K562 (cell line): ENCODE measurements around the gene FSTL4. TPM values are rescaled to one million over a fixed set of nuclear protein-coding genes. Genes with fewer than 3 reads are reported as not detected.

Experiments used
- ATAC-seq: fragments of 200-7000 bp; cut with Tn5 transposase; 3 replicates; pipeline ENCODE4 v1.9.1; 2020; ENCODE audit warnings: moderate library complexity
- BruUV-seq: library from RNA; stranded (reverse); fragments of 400-500 nt; replicated peaks from 2 replicates; lab custom pipeline; 2021; lab: Mats Ljungman, UMichigan
- CTCF ChIA-PET: fragments of 300-600 bp; formaldehyde crosslinking; extraction: SDS; loops from one replicate; lab custom pipeline; 2021; ENCODE audit warnings: low intra/inter-chr PET ratio; lab: Yijun Ruan, JAX
- POLR2A ChIA-PET: fragments of 300-600, 350-650 bp; sonication (Branson Sonifier 250); formaldehyde crosslinking; extraction: SDS; loops from one replicate; lab custom pipeline; 2021; ENCODE audit warnings: antibody characterized with exemption, inconsistent platforms; lab: Yijun Ruan, JAX
- DNase-seq, 4 experiments: peaks; one replicate each; pipeline versions ENCODE4 v3.0.0 to v3.0.0-alpha.2; 2011 to 2018; ENCODE audit warnings: low spot score in 3 of 4, mixed read lengths in 3 of 4; ENCODE audit errors: extremely low read depth in 1 of 4
- FAIRE-seq: peaks from 2 replicates; lab custom pipeline; 2011; peaks lifted over from hg19 to GRCh38; lab: Jason Lieb, UNC
- H2AFZ ChIP-seq: 2 replicates; pipeline ENCODE4 v1.6.0; 2011; ENCODE audit warnings: low read depth, low read length, control low read depth, inconsistent platforms
- H3K27ac ChIP-seq: fragments of 200-600 bp; 3 replicates; pipeline ENCODE4 v1.8.0; 2011; ENCODE audit warnings: low read depth, mild to moderate bottlenecking, control low read depth, inconsistent platforms, low read length, moderate library complexity, mixed read lengths; ENCODE audit errors: extremely low read depth
- H3K27me3 ChIP-seq, 2 experiments: fragments of 300-600 bp in 1 of 2; 2 replicates in 1 of 2; 3 replicates in 1 of 2; pipeline versions ENCODE4 v1.6.0 to v1.8.0; 2011; ENCODE audit warnings: inconsistent platforms in 2 of 2, low read length in 2 of 2, mild to moderate bottlenecking in 1 of 2, mixed read lengths in 1 of 2, moderate library complexity in 1 of 2; ENCODE audit not compliant: control insufficient read depth in 2 of 2, insufficient read depth in 2 of 2
- H3K36me3 ChIP-seq: fragments of 300-600 bp; 3 replicates; pipeline ENCODE4 v1.8.0; 2011; ENCODE audit warnings: mild to moderate bottlenecking, low read length, inconsistent platforms; ENCODE audit not compliant: control insufficient read depth, insufficient read depth
- H3K4me1 ChIP-seq, 2 experiments: fragments of 200-600 bp in 1 of 2; replicated peaks in 1 of 2; 2 replicates in 1 of 2; 3 replicates in 1 of 2; pipeline versions ENCODE4 v1.5.1 to v1.8.0; 2011; ENCODE audit warnings: inconsistent platforms in 2 of 2, low read length in 2 of 2, mild to moderate bottlenecking in 1 of 2, mixed read lengths in 1 of 2, moderate library complexity in 1 of 2; ENCODE audit not compliant: control insufficient read depth in 2 of 2, insufficient read depth in 2 of 2
- H3K4me2 ChIP-seq: 2 replicates; pipeline ENCODE4 v1.6.1; 2011; ENCODE audit warnings: low read length, control low read depth, inconsistent platforms, mixed read lengths; ENCODE audit not compliant: insufficient read depth
- H3K4me3 ChIP-seq: fragments of 200-600 bp; sonication (generic), shearing (Covaris generic); 2 replicates; pipeline ENCODE4 v1.5.1; 2016; ENCODE audit warnings: control low read depth, inconsistent platforms
- H3K79me2 ChIP-seq: fragments of 200-600 bp; 3 replicates; pipeline ENCODE4 v1.8.0; 2011; ENCODE audit warnings: low read length, inconsistent platforms; ENCODE audit not compliant: control insufficient read depth, insufficient read depth
- H3K9ac ChIP-seq, 2 experiments: 2 replicates each; pipeline versions ENCODE4 v1.6.0 to v1.6.1; 2011; ENCODE audit warnings: low read depth in 2 of 2, low read length in 2 of 2, control low read depth in 1 of 2, inconsistent platforms in 1 of 2, mild to moderate bottlenecking in 1 of 2, mixed read lengths in 1 of 2; ENCODE audit not compliant: insufficient read depth in 1 of 2
- H3K9me1 ChIP-seq: one replicate; pipeline ENCODE4 v1.6.0; 2011; ENCODE audit warnings: inconsistent platforms, mild to moderate bottlenecking, low read length, moderate library complexity; ENCODE audit not compliant: control insufficient read depth, insufficient read depth
- H3K9me3 ChIP-seq: replicated peaks from 2 replicates; pipeline ENCODE4 v1.5.1; 2011; ENCODE audit warnings: low read depth, low read length, inconsistent platforms; ENCODE audit not compliant: control insufficient read depth, insufficient read depth
- H4K20me1 ChIP-seq: replicated peaks from 2 replicates; pipeline ENCODE4 v1.6.1; 2011; ENCODE audit warnings: low read length, inconsistent platforms, mixed read lengths; ENCODE audit not compliant: control insufficient read depth, insufficient read depth
- ARID1B ChIP-seq: fragments of 450-650 bp; IDR thresholded peaks from 2 replicates; pipeline ENCODE4 v1.6.1; 2016; ENCODE audit warnings: antibody characterized with exemption, mild to moderate bottlenecking, inconsistent platforms
- HCFC1 ChIP-seq: IDR thresholded peaks from 2 replicates; pipeline ENCODE4 v1.6.1; 2012; ENCODE audit warnings: low read depth, low read length, improper control_type of control experiment
- TFE3 ChIP-seq: fragments of 450-650 bp; formaldehyde crosslinking; IDR thresholded peaks from 2 replicates; pipeline ENCODE4 v1.4.0; 2020; ENCODE audit warnings: mild to moderate bottlenecking, mixed read lengths
- ZEB2 ChIP-seq: fragments of 450-650 bp; IDR thresholded peaks from 2 replicates; pipeline ENCODE4 v1.6.1; 2016
- WGBS: fragments of 100-300 bp; shearing (Covaris generic); methylation state at CpG from one replicate; pipeline ENCODE4 v1.1.6; 2016; ENCODE audit warnings: low coverage, mixed read lengths; ENCODE audit not compliant: insufficient coverage; ENCODE audit errors: missing lambda C conversion rate; 5-methylcytosine and 5-hydroxymethylcytosine counted together
- in situ Hi-C: fragments of 300-500 bp; cut with MboI; formaldehyde crosslinking; loops from 4 replicates; pipeline ENCODE4 v1.15.0; 2018; ENCODE audit warnings: inconsistent platforms, mixed read lengths
- intact Hi-C: fragments of 100-400 bp; cut with micrococcal nuclease; formaldehyde crosslinking; loops from 2 replicates; pipeline ENCODE4 v1.14.2; 2022
- polyA plus RNA-seq, 8 experiments: library from polyadenylated mRNA; depleted of rRNA in 4 of 8; stranded (reverse) in 5 of 8; unstranded in 3 of 8; fragments of >200 nt; fragmentation: Nextera tagmentation in 2 of 8; fragmentation: Illumina TruSeq in 1 of 8; extraction: Ambion mirVana in 2 of 8; extraction: Trizol in 1 of 8; gene quantifications; 2 replicates each; pipeline versions ENCODE4 v1.2.1 to v1.2.3, GENCODE V29; 2011 to 2014; ENCODE audit warnings: inconsistent platforms in 1 of 8, missing spikeins in 1 of 8
- total RNA-seq, 7 experiments: library from RNA; depleted of rRNA in 6 of 7; stranded (reverse); fragments of >200 nt in 6 of 7; fragmentation: Illumina TruSeq in 2 of 7; extraction: Trizol in 2 of 7; gene quantifications; 2 replicates each; pipeline versions ENCODE4 v1.2.1 to v1.2.3, GENCODE V29; 2011 to 2021; ENCODE audit warnings: low replicate concordance in 1 of 7

The FSTL4 gene
- total and polyA plus RNA-seq, 9 of the 15 experiments (the other 6 are each of a cell fraction or from before 2014, with no cell fraction given): 0.08 to 0.18 (median 0.10) TPM; not detected in 5

GRCh38 chr5:133373121-133373870 is 239.0 kb downstream of the FSTL4 start:
- peaks cover 0 to 37% of the 10 kb centered on the region in 2 experiments; a peak in 2 of 5 replicates for H3K27me3 ChIP-seq
- DNase-seq (no peak), ATAC-seq (no peak)
- no peaks in the 10 kb centered on the region for H4K20me1 ChIP-seq
- no peaks in the 10 kb centered on the region for H3K9me1 ChIP-seq
- H3K79me2 ChIP-seq: no peaks in the 10 kb centered on the region
- no peaks in the 10 kb centered on the region for H3K36me3 ChIP-seq
- no peak for TF ChIP-seq HCFC1
- TF ChIP-seq ZEB2: no peak
- TF ChIP-seq, all 486 proteins: peak for 0
- Histone ChIP-seq H3K9ac (no peak overlapping the region), H2AFZ (no peak overlapping the region), H3K4me3 (no peak overlapping the region), H3K4me1 (no peaks in the 10 kb centered on the region), H3K9me3 (no peaks in the 10 kb centered on the region), H3K4me2 (no peak overlapping the region), H3K27ac (no peak overlapping the region; the same call in 2 of the 3 replicates)
- POLR2A ChIA-PET: interaction anchor here (0.7 kb wide), 1 partner anchor 66 kb away, joined by 3 read pairs; no protein-coding TSS in a partner anchor
- no TSS peak for BruUV-seq
- WGBS: 0% methylated on average over 5 of the region's 5 CpGs
- CTCF ChIA-PET: no interaction called here
- intact Hi-C loops (no loop called here), in situ Hi-C loops (no loop called here)
- no peak for FAIRE-seq

GRCh38 chr5:133372293-133372937 is 239.9 kb downstream of the FSTL4 start:
- intact Hi-C loops: no loop called here
- DNase-seq (no peak), ATAC-seq (no peak), FAIRE-seq (no peak)
- Histone ChIP-seq H3K36me3 (no peaks in the 10 kb centered on the region), H3K4me3 (no peak overlapping the region), H2AFZ (no peak overlapping the region), H3K79me2 (no peaks in the 10 kb centered on the region), H3K27ac (no peak overlapping the region), H3K4me1 (no peaks in the 10 kb centered on the region), H3K9me3 (no peaks in the 10 kb centered on the region), H3K9me1 (no peaks in the 10 kb centered on the region), H3K9ac (no peak overlapping the region), H3K4me2 (no peak overlapping the region), H3K27me3 (peaks cover 1 to 43% of the 10 kb centered on the region in 2 experiments; a peak in 4 of 5 replicates), H4K20me1 (no peaks in the 10 kb centered on the region)
- WGBS: 0% methylated on average over 7 of the region's 7 CpGs
- BruUV-seq: no TSS peak
- CTCF ChIA-PET: no interaction called here
- POLR2A ChIA-PET: interaction anchor here (0.7 kb wide), 1 partner anchor 19 kb away, joined by 4 read pairs; no protein-coding TSS in a partner anchor
- no peak for TF ChIP-seq ARID1B
- 0 out of 2 replicates have a peak, but pooled peaks have one; percentile 11 for TF ChIP-seq TFE3 (CRISPR knock-in tag)
- TF ChIP-seq, all 486 proteins: peak for 1
- in situ Hi-C loops: no loop called here
